Testis (tissue), 2 donors: Measurements from ENCODE around the gene SARS1.

Experiments used
- POLR2A ChIP-seq: fragments of 450-650 bp; IDR thresholded peaks from one replicate; pipeline ENCODE4 v1.6.1; 2017; ENCODE audit warnings: antibody characterized with exemption, mild to moderate bottlenecking, moderate library complexity
- TF ChIP-seq, protein P1 (sequence below), 3 experiments: fragments of 450-650 bp in 2 of 3; fragments of 200-600 bp in 1 of 3; sonication (generic) in 1 of 3; IDR thresholded peaks; one replicate each; pipeline ENCODE4 v1.5.1; 2016 to 2019; ENCODE audit warnings: antibody characterized with exemption in 3 of 3, mild to moderate bottlenecking in 2 of 3, moderate library complexity in 1 of 3

DNA sequence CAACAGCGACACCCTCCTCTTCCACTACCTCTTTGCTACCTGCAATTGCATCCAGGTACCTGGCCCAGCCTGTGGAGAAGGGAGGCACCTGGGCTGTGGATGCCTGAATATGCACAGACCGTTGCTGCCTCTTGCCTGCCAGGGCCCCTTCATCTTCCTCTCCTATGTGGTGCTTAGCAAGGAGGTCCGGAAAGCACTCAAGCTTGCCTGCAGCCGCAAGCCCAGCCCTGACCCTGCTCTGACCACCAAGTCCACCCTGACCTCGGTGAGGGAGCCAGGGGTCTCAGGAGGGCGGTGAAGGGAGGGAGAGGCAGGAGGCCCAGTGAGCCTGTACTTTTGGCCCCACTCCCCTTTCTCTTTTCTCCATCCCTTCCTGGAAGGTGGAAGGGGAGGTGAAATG lies 57.7 kb downstream of the SARS1 start:
- TF ChIP-seq, protein P1, sequence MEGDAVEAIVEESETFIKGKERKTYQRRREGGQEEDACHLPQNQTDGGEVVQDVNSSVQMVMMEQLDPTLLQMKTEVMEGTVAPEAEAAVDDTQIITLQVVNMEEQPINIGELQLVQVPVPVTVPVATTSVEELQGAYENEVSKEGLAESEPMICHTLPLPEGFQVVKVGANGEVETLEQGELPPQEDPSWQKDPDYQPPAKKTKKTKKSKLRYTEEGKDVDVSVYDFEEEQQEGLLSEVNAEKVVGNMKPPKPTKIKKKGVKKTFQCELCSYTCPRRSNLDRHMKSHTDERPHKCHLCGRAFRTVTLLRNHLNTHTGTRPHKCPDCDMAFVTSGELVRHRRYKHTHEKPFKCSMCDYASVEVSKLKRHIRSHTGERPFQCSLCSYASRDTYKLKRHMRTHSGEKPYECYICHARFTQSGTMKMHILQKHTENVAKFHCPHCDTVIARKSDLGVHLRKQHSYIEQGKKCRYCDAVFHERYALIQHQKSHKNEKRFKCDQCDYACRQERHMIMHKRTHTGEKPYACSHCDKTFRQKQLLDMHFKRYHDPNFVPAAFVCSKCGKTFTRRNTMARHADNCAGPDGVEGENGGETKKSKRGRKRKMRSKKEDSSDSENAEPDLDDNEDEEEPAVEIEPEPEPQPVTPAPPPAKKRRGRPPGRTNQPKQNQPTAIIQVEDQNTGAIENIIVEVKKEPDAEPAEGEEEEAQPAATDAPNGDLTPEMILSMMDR (IDR thresholded peaks at IDR 0.05): no peak
- no peak for TF ChIP-seq POLR2A
